Kidney (tissue), 14 donors: Measurements from ENCODE around the gene PPIF. TPM values are rescaled to one million over a fixed set of nuclear protein-coding genes. Genes with fewer than 3 reads are reported as not detected.
"Not testable (repeated sequence)": the region's sequence is repeated elsewhere in the genome, so short reads cannot be mapped to it uniquely, and the experiment has no call there.

Experiments
- DNase-seq, 5 donors: peaks; one replicate each; pipeline ENCODE4 v3.0.0-alpha.2; 2013 to 2020
- FAIRE-seq: peaks from 2 replicates; lab custom pipeline; 2012; peaks lifted over from hg19 to GRCh38; lab: Jason Lieb, UNC
- H3K27ac ChIP-seq, 2 donors: one replicate each; pipeline ENCODE4 v1.7.0; 2013; ENCODE audit warnings: low read depth in 2 of 2, low read length in 2 of 2, inconsistent platforms in 1 of 2
- H3K27me3 ChIP-seq: one replicate; pipeline ENCODE4 v1.7.1; 2013; ENCODE audit warnings: low read length, inconsistent platforms; ENCODE audit not compliant: control insufficient read depth, insufficient read depth
- H3K36me3 ChIP-seq, 3 donors: one replicate each; pipeline versions ENCODE4 v1.7.0 to v1.7.1; 2013; ENCODE audit warnings: low read length in 3 of 3, control low read depth in 1 of 3, inconsistent platforms in 1 of 3; ENCODE audit not compliant: insufficient read depth in 3 of 3, control insufficient read depth in 2 of 3
- H3K4me1 ChIP-seq, 3 donors: one replicate each; pipeline versions ENCODE4 v1.7.0 to v1.7.1; 2013; ENCODE audit warnings: low read length in 3 of 3, inconsistent platforms in 1 of 3, low read depth in 1 of 3; ENCODE audit not compliant: control insufficient read depth in 2 of 3, insufficient read depth in 2 of 3
- H3K4me3 ChIP-seq, 3 donors: one replicate each; pipeline versions ENCODE4 v1.7.0 to v1.8.1; 2013; ENCODE audit warnings: low read length in 3 of 3, control low read depth in 1 of 3, inconsistent platforms in 1 of 3
- H3K9ac ChIP-seq, 3 donors: one replicate each; pipeline versions ENCODE4 v1.7.0 to v1.7.1; 2013; ENCODE audit warnings: low read length in 3 of 3, control low read depth in 1 of 3, inconsistent platforms in 1 of 3
- H3K9me3 ChIP-seq, 3 donors: one replicate each; pipeline versions ENCODE4 v1.7.0 to v1.7.1; 2013; ENCODE audit warnings: low read length in 3 of 3, control low read depth in 1 of 3, inconsistent platforms in 1 of 3; ENCODE audit not compliant: control insufficient read depth in 2 of 3, insufficient read depth in 1 of 3
- intact Hi-C: fragments of 100-400 bp; cut with DNase I; formaldehyde crosslinking; loops from one replicate; pipeline ENCODE4 v1.11.1; 2022
- polyA plus RNA-seq: library from polyadenylated mRNA; stranded (reverse); fragments of 350-450 nt; fragmentation: Illumina TruSeq; extraction: RNeasy Lipid Tissue Mini Kit (QIAGEN cat#74804); gene quantifications from one replicate; pipeline ENCODE4 v1.2.3, GENCODE V29; 2014; ENCODE audit warnings: low read depth, low replicate concordance; ENCODE audit not compliant: insufficient read depth
- total RNA-seq: library from RNA; stranded (reverse); fragmentation: NEBNext Ultra II Directional; extraction: Animal tissue kit (Norgen Biotek cat#: 25700); gene quantifications from one replicate; pipeline ENCODE4 v1.2.1, GENCODE V29; 2021
- TF ChIP-seq, protein P1 (sequence below): IDR thresholded peaks from 3 replicates; pipeline ENCODE4 v1.5.1; 2012; ENCODE audit warnings: mild to moderate bottlenecking, moderate library complexity, borderline replicate concordance; ENCODE audit not compliant: insufficient read depth; ENCODE audit errors: extremely low read depth
- donor health status: control.
- donor health status: control.
- donor health status: control.
- donor health status: control.
- donor health status: control.
- donor health status: DM: yes; HTN: yes; CAD: no.
- donor health status: Normal renal cell carcinoma (clear cell type).

Gene PPIF
- total and polyA plus RNA-seq, 2 donors from 2014 or later, result 36.7 to 120 TPM

DNA sequence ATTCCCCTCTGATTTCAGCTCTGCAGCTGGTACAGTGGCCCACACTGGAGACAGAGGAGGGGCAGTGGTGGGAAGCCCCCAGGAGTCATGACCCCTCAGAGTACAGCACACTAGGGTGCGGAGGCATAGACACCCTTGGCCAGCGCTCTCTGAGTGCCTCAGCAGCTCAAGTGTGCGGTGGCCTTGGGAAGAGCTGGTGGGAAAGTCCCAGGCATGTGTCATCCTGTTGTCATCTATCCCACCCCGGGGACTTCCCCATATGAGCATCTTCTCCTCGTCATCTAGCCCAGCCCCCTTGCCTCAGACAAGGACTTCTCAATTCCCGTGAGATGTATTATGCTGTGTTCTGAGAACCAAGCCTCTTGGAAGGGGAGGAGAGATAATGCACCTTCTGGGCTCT, 15.6 kb upstream of the PPIF start:
- intact Hi-C loops, result no loop called here
- Histone ChIP-seq H3K4me1 (no peaks in the 10 kb centered on the region), H3K27ac (no peak overlapping the region), H3K9me3 (peaks cover 0 to 2% (median 0%) of the 10 kb centered on the region in 3 donors), H3K36me3 (no peaks in the 10 kb centered on the region), H3K9ac (no peak overlapping the region), H3K4me3 (no peak overlapping the region), H3K27me3 (no peaks in the 10 kb centered on the region)
- no peak for DNase-seq
- TF ChIP-seq, protein P1, sequence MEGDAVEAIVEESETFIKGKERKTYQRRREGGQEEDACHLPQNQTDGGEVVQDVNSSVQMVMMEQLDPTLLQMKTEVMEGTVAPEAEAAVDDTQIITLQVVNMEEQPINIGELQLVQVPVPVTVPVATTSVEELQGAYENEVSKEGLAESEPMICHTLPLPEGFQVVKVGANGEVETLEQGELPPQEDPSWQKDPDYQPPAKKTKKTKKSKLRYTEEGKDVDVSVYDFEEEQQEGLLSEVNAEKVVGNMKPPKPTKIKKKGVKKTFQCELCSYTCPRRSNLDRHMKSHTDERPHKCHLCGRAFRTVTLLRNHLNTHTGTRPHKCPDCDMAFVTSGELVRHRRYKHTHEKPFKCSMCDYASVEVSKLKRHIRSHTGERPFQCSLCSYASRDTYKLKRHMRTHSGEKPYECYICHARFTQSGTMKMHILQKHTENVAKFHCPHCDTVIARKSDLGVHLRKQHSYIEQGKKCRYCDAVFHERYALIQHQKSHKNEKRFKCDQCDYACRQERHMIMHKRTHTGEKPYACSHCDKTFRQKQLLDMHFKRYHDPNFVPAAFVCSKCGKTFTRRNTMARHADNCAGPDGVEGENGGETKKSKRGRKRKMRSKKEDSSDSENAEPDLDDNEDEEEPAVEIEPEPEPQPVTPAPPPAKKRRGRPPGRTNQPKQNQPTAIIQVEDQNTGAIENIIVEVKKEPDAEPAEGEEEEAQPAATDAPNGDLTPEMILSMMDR, result no peak
- no peak for FAIRE-seq

DNA sequence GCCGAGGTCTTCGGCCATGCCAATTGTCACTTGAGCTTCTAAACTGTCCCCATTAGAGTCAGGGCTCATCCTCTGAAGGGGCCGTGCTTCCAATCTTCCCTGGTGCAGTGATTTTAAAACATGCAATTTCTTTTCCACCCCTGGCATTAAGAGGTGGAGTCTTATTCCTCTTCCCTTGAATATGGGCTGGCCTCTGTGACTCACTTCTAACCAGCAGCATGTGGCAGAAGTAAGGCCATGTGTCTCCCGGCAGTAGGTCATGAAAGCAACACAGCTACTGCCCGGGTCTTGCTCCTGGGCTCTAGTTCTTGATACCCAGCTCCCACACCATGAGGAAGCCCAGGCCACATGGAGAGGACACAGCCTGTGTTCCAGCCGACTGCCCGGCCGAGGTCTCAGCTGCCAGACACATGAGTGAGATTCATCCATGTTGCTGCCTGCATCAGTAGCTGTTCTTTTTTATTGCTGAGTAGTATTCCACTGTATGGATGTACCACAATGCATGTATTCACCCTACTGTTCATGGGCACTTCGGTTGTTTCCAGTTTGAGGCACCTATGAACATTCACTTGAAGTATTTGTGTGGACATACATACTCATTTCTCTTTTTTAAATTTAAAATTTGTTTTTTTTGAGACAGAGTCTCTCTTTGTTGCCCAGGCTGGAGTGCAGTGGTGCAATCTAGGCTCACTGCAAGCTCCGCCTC, 14.5 kb upstream of the PPIF start:
- H3K27me3 ChIP-seq, H3K9me3 ChIP-seq, intact Hi-C loops, H3K27ac ChIP-seq, H3K4me3 ChIP-seq, H3K4me1 ChIP-seq, H3K36me3 ChIP-seq, FAIRE-seq, DNase-seq, H3K9ac ChIP-seq: not testable (repeated sequence)

DNA sequence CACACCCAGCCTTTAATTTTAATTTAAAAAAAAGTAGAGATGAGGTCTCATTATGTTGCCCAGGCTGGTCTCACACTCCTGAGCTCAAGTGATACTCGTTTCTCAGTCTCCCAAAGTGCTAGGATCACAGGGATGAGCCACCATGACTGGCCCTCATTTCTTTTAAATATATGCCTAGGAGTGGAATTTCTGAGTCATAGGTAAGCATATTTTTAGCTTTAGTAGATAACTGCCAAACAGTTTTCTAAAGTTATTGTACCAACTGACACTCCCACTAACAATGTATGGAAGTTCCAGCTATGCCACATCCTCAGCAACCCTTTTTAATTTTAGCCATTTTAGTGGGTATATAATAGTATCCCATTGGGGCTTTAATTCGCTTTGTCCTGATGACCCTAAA, 13.8 kb upstream of the PPIF start:
- Histone ChIP-seq H3K9ac (no peak overlapping the region), H3K27ac (no peak overlapping the region), H3K9me3 (peaks cover 0 to 2% (median 0%) of the 10 kb centered on the region in 3 donors), H3K36me3 (no peaks in the 10 kb centered on the region), H3K4me3 (no peak overlapping the region), H3K27me3 (no peaks in the 10 kb centered on the region), H3K4me1 (no peaks in the 10 kb centered on the region)
- FAIRE-seq, result no peak
- intact Hi-C loops, result no loop called here
- DNase-seq, result no peak
- TF ChIP-seq, protein P1, result no peak

DNA sequence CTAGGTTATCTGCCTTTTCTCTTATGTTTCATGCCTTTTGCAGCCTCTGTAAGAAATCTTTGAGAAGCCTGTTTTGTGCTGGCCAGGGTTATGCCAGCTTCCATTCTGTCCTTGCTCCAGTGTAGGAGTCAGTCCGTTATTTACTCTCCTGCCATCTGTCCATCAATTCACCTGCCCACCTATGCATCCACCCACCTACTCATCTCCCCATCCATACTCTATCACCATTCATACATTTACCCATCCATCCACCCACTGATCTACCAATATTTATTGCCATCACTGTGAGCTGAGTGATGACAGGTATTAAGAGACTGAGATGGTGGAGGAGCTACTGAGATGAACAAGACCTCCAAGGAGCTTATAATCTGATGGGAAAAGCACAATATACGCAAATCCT, 12.7 kb upstream of the PPIF start:
- peaks cover 0 to 2% (median 0%) of the 10 kb centered on the region in 3 donors for H3K9me3 ChIP-seq
- no peak overlapping the region for H3K27ac ChIP-seq
- H3K9ac ChIP-seq, result no peak overlapping the region
- no peaks in the 10 kb centered on the region for H3K36me3 ChIP-seq
- intact Hi-C loops, result no loop called here
- no peaks in the 10 kb centered on the region for H3K4me1 ChIP-seq
- FAIRE-seq, result no peak
- H3K4me3 ChIP-seq, result no peak overlapping the region
- DNase-seq, result no peak
- TF ChIP-seq, protein P1, result no peak
- no peaks in the 10 kb centered on the region for H3K27me3 ChIP-seq
